ENCODE measurements around the gene PI4KA.

PI4KA gene

DNA sequence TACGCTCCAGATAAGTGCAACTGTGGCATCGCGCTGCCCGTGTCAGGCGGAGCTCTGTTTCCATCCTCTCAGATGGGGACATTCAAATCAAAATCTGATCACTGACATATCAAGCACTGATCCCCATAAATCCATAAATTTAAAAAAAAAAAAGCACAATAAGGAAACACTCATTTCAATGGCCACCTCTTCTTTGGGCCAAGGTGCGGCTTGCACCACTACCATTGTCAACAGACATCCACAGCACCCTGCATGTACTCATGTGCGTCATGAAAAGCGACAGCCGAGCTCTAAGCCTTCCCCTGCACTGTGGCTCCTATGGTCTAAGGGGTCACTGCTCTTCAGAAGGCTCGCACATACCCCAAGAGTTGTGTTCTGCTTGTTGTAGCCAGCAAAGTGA lies 111.4 kb downstream of the PI4KA start:
- DNase-seq = no peak
- Histone ChIP-seq H3K36me3 (ENCODE audit: control insufficient read depth in 1 of 2, insufficient read depth in 2 of 2, low read length in 2 of 2) (peaks cover 35 to 51% of the 10 kb centered on the region in 2 experiments), H2AFZ (ENCODE audit: insufficient read depth, low read length, poor library complexity) (no peak overlapping the region), H3K9me3 (ENCODE audit: insufficient read depth, low read depth, low read length) (no peaks in the 10 kb centered on the region), H4K8ac (ENCODE audit: low read depth, low read length) (no peak overlapping the region), H3K4me2 (ENCODE audit: low read length) (no peak overlapping the region), H3K4me3 (ENCODE audit: low read depth, low read length) (no peak overlapping the region), H2BK120ac (ENCODE audit: insufficient read depth, low read length, poor library complexity) (no peak overlapping the region), H3K79me1 (ENCODE audit: low read length) (no peaks in the 10 kb centered on the region), H3K79me2 (ENCODE audit: control insufficient read depth, insufficient read depth, low read length, poor library complexity) (no peaks in the 10 kb centered on the region), H3K4me1 (ENCODE audit: control insufficient read depth in 1 of 2, insufficient read depth in 2 of 2, low read length in 2 of 2) (no peaks in the 10 kb centered on the region), H3K23ac (ENCODE audit: low read length) (no peak overlapping the region), H3K4ac (ENCODE audit: low read depth, low read length) (no peak overlapping the region), H3K27me3 (ENCODE audit: insufficient read depth, low read length) (no peaks in the 10 kb centered on the region), H4K91ac (ENCODE audit: low read depth, low read length) (no peak overlapping the region), H2BK5ac (ENCODE audit: low read depth, low read length, poor library complexity) (no peak overlapping the region), H2AK5ac (ENCODE audit: low read length) (no peak overlapping the region), H4K12ac (ENCODE audit: low read depth, low read length) (no peak overlapping the region), H3K9ac (ENCODE audit: low read length) (no peak overlapping the region), H3K27ac (ENCODE audit: low read depth, low read length) (no peak overlapping the region), H3K18ac (ENCODE audit: low read length) (no peak overlapping the region), H3K14ac (ENCODE audit: low read length) (no peak overlapping the region), H2BK12ac (ENCODE audit: low read length) (no peak overlapping the region)
- no CpG with 5 or more reads among the region's 10 CpGs for WGBS (ENCODE audit: extremely low coverage, insufficient coverage, insufficient read length)

DNA sequence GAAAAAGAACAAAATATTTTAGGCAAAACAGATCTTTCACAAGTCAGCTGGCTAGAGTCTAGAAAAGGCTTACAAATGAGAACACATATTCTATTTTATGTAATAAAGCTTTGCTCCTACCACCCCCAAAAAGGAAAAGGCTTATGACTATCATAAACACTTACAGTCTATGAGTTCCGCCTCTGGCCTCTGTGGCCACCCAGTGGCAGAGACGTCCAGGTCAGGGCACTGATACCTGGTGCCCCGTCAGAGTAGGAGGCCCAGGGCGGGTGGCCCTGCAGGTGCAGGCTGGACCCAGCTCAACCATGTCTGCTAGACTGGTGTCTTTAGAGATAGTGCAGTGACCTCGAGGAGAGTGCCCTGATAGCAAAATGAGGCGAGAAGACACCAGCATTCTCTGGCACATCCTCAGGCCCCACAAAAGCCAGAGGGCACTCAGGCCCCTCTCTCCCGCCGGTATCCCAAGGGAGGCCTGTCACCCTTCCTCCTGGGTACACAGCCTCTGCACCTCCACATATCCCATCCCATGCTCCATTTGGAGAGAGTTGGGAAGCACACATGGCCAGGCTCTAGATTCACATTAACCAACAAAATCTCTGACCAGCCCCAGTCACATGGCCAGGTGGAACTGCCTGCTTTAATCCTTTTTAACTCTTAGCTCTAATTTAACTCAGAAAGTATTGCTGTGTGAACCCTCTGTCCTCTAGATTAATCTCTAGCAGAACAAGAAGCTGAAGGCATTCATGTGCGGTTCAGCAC lies 112.0 kb downstream of the PI4KA start:
- H3K18ac ChIP-seq (ENCODE audit: low read length) = no peak overlapping the region
- no peaks in the 10 kb centered on the region for H3K79me1 ChIP-seq (ENCODE audit: low read length)
- H3K4me3 ChIP-seq (ENCODE audit: low read depth, low read length) = no peak overlapping the region
- no peak overlapping the region for H4K91ac ChIP-seq (ENCODE audit: low read depth, low read length)
- H3K4me1 ChIP-seq (ENCODE audit: control insufficient read depth in 1 of 2, insufficient read depth in 2 of 2, low read length in 2 of 2) = no peaks in the 10 kb centered on the region
- no peak overlapping the region for H2BK120ac ChIP-seq (ENCODE audit: insufficient read depth, low read length, poor library complexity)
- no peaks in the 10 kb centered on the region for H3K9me3 ChIP-seq (ENCODE audit: insufficient read depth, low read depth, low read length)
- H4K8ac ChIP-seq (ENCODE audit: low read depth, low read length) = no peak overlapping the region
- no peak overlapping the region for H2BK12ac ChIP-seq (ENCODE audit: low read length)
- WGBS (ENCODE audit: extremely low coverage, insufficient coverage, insufficient read length) = no CpG with 5 or more reads among the region's 9 CpGs
- no peak overlapping the region for H4K12ac ChIP-seq (ENCODE audit: low read depth, low read length)
- H3K36me3 ChIP-seq (ENCODE audit: control insufficient read depth in 1 of 2, insufficient read depth in 2 of 2, low read length in 2 of 2) = peaks cover 35 to 49% of the 10 kb centered on the region in 2 experiments
- no peak overlapping the region for H3K9ac ChIP-seq (ENCODE audit: low read length)
- DNase-seq = no peak
- H3K14ac ChIP-seq (ENCODE audit: low read length) = no peak overlapping the region
- H3K4me2 ChIP-seq (ENCODE audit: low read length) = no peak overlapping the region
- H2BK5ac ChIP-seq (ENCODE audit: low read depth, low read length, poor library complexity) = no peak overlapping the region
- H3K4ac ChIP-seq (ENCODE audit: low read depth, low read length) = no peak overlapping the region
- H3K27ac ChIP-seq (ENCODE audit: low read depth, low read length) = no peak overlapping the region
- no peaks in the 10 kb centered on the region for H3K27me3 ChIP-seq (ENCODE audit: insufficient read depth, low read length)
- H2AFZ ChIP-seq (ENCODE audit: insufficient read depth, low read length, poor library complexity) = no peak overlapping the region
- H2AK5ac ChIP-seq (ENCODE audit: low read length) = no peak overlapping the region
- H3K23ac ChIP-seq (ENCODE audit: low read length) = no peak overlapping the region
- H3K79me2 ChIP-seq (ENCODE audit: control insufficient read depth, insufficient read depth, low read length, poor library complexity) = no peaks in the 10 kb centered on the region

- Histone ChIP-seq H3K4me3 (ENCODE audit: low read depth, low read length) (no peak overlapping the region), H4K12ac (ENCODE audit: low read depth, low read length) (no peak overlapping the region), H2BK12ac (ENCODE audit: low read length) (no peak overlapping the region), H3K27me3 (ENCODE audit: insufficient read depth, low read length) (no peaks in the 10 kb centered on the region), H3K18ac (ENCODE audit: low read length) (no peak overlapping the region), H3K79me2 (ENCODE audit: control insufficient read depth, insufficient read depth, low read length, poor library complexity) (no peaks in the 10 kb centered on the region), H3K23ac (ENCODE audit: low read length) (no peak overlapping the region), H3K27ac (ENCODE audit: low read depth, low read length) (no peak overlapping the region), H3K4me1 (ENCODE audit: control insufficient read depth in 1 of 2, insufficient read depth in 2 of 2, low read length in 2 of 2) (no peaks in the 10 kb centered on the region), H3K9ac (ENCODE audit: low read length) (peak overlapping the region; percentile 35), H4K91ac (ENCODE audit: low read depth, low read length) (no peak overlapping the region), H3K4ac (ENCODE audit: low read depth, low read length) (no peak overlapping the region), H2AK5ac (ENCODE audit: low read length) (no peak overlapping the region), H2BK5ac (ENCODE audit: low read depth, low read length, poor library complexity) (no peak overlapping the region), H3K79me1 (ENCODE audit: low read length) (no peaks in the 10 kb centered on the region), H3K9me3 (ENCODE audit: insufficient read depth, low read depth, low read length) (no peaks in the 10 kb centered on the region), H3K4me2 (ENCODE audit: low read length) (no peak overlapping the region), H3K36me3 (ENCODE audit: control insufficient read depth in 1 of 2, insufficient read depth in 2 of 2, low read length in 2 of 2) (peaks cover 31 to 39% of the 10 kb centered on the region in 2 experiments), H2BK120ac (ENCODE audit: insufficient read depth, low read length, poor library complexity) (no peak overlapping the region), H2AFZ (ENCODE audit: insufficient read depth, low read length, poor library complexity) (no peak overlapping the region), H4K8ac (ENCODE audit: low read depth, low read length) (no peak overlapping the region), H3K14ac (ENCODE audit: low read length) (no peak overlapping the region)
- no peak for DNase-seq
- no CpG with 5 or more reads among the region's 3 CpGs for WGBS (ENCODE audit: extremely low coverage, insufficient coverage, insufficient read length)
These were observed 113.5 kb downstream of the PI4KA start for GRCh38 chr22:20745119-20745518.

- no peak overlapping the region for H2AK5ac ChIP-seq (ENCODE audit: low read length)
- H3K4me3 ChIP-seq (ENCODE audit: low read depth, low read length) = no peak overlapping the region
- H3K79me2 ChIP-seq (ENCODE audit: control insufficient read depth, insufficient read depth, low read length, poor library complexity) = no peaks in the 10 kb centered on the region
- H3K9me3 ChIP-seq (ENCODE audit: insufficient read depth, low read depth, low read length) = no peaks in the 10 kb centered on the region
- H3K27me3 ChIP-seq (ENCODE audit: insufficient read depth, low read length) = no peaks in the 10 kb centered on the region
- no peak overlapping the region for H3K27ac ChIP-seq (ENCODE audit: low read depth, low read length)
- WGBS (ENCODE audit: extremely low coverage, insufficient coverage, insufficient read length) = no CpG with 5 or more reads among the region's 15 CpGs
- H4K12ac ChIP-seq (ENCODE audit: low read depth, low read length) = no peak overlapping the region
- H2AFZ ChIP-seq (ENCODE audit: insufficient read depth, low read length, poor library complexity) = no peak overlapping the region
- H2BK5ac ChIP-seq (ENCODE audit: low read depth, low read length, poor library complexity) = no peak overlapping the region
- H3K79me1 ChIP-seq (ENCODE audit: low read length) = no peaks in the 10 kb centered on the region
- no peak for DNase-seq
- H4K91ac ChIP-seq (ENCODE audit: low read depth, low read length) = no peak overlapping the region
- H3K23ac ChIP-seq (ENCODE audit: low read length) = no peak overlapping the region
- H3K4ac ChIP-seq (ENCODE audit: low read depth, low read length) = no peak overlapping the region
- H2BK12ac ChIP-seq (ENCODE audit: low read length) = no peak overlapping the region
- H4K8ac ChIP-seq (ENCODE audit: low read depth, low read length) = no peak overlapping the region
- no peaks in the 10 kb centered on the region for H3K4me1 ChIP-seq (ENCODE audit: control insufficient read depth in 1 of 2, insufficient read depth in 2 of 2, low read length in 2 of 2)
- no peak overlapping the region for H3K18ac ChIP-seq (ENCODE audit: low read length)
- H3K14ac ChIP-seq (ENCODE audit: low read length) = no peak overlapping the region
- H2BK120ac ChIP-seq (ENCODE audit: insufficient read depth, low read length, poor library complexity) = no peak overlapping the region
- peaks cover 31 to 34% of the 10 kb centered on the region in 2 experiments for H3K36me3 ChIP-seq (ENCODE audit: control insufficient read depth in 1 of 2, insufficient read depth in 2 of 2, low read length in 2 of 2)
- no peak overlapping the region for H3K4me2 ChIP-seq (ENCODE audit: low read length)
- peak overlapping the region; percentile 52 for H3K9ac ChIP-seq (ENCODE audit: low read length)
These were observed 114.2 kb downstream of the PI4KA start for GRCh38 chr22:20744456-20744855.
